Measurements from ENCODE around the gene PRR3. TPM values are rescaled to one million over a fixed set of nuclear protein-coding genes. Genes with fewer than 3 reads are reported as not detected.

PRR3 gene
- total and polyA plus RNA-seq, 5 donors from 2014 or later: 4.9 to 12.0 (median 8.0) TPM

GRCh38 chr6:30565772-30566171, 8.7 kb downstream of the PRR3 start:
- Histone ChIP-seq H3K36me3 (ENCODE audit: control insufficient read depth, insufficient read depth, low read length) (peaks cover 13% of the 10 kb centered on the region), H3K9me3 (ENCODE audit: control insufficient read depth in 2 of 2, low read length in 2 of 2) (no peaks in the 10 kb centered on the region), H3K4me1 (ENCODE audit: control insufficient read depth, insufficient read depth, low read length, poor library complexity, severe bottlenecking) (peaks cover 5% of the 10 kb centered on the region), H3K27me3 (ENCODE audit: control insufficient read depth, insufficient read depth, low read length) (no peaks in the 10 kb centered on the region), H3K27ac (ENCODE audit: insufficient read depth, low read length, poor library complexity, severe bottlenecking) (no peak overlapping the region), H3K4me3 (ENCODE audit: low read depth, low read length) (no peak overlapping the region)
- Mint-ChIP-seq H3K4me1 (peaks cover 8 to 38% (median 19%) of the 10 kb centered on the region in 4 donors), H3K4me3 (peak overlapping the region in 2 of 4 donors; percentile 48 to 75), H3K27ac (peak overlapping the region in 1 of 3 donors; percentile 46), H3K36me3 (peaks cover 13% of the 10 kb centered on the region), H3K9me3 (no peaks in the 10 kb centered on the region), H3K27me3 (peaks cover 2% of the 10 kb centered on the region)
- DNase-seq (no peak), ATAC-seq (ENCODE audit: low read depth in 2 of 2) (no peak)

GRCh38 chr6:30568245-30568644, 11.2 kb downstream of the PRR3 start:
- peaks cover 10% of the 10 kb centered on the region for H3K27me3 Mint-ChIP-seq
- peaks cover 20 to 55% (median 37%) of the 10 kb centered on the region in 4 donors for H3K4me1 Mint-ChIP-seq
- DNase-seq (no peak), ATAC-seq (ENCODE audit: low read depth in 2 of 2) (no peak)
- Histone ChIP-seq H3K9me3 (ENCODE audit: control insufficient read depth in 2 of 2, low read length in 2 of 2) (no peaks in the 10 kb centered on the region), H3K4me1 (ENCODE audit: control insufficient read depth, insufficient read depth, low read length, poor library complexity, severe bottlenecking) (peaks cover 24% of the 10 kb centered on the region), H3K27ac (ENCODE audit: insufficient read depth, low read length, poor library complexity, severe bottlenecking) (no peak overlapping the region), H3K4me3 (ENCODE audit: low read depth, low read length) (no peak overlapping the region), H3K27me3 (ENCODE audit: control insufficient read depth, insufficient read depth, low read length) (no peaks in the 10 kb centered on the region), H3K36me3 (ENCODE audit: control insufficient read depth, insufficient read depth, low read length) (peaks cover under 1% of the 10 kb centered on the region)
- H3K27ac Mint-ChIP-seq: peak overlapping the region in 1 of 3 donors; percentile 59
- peak overlapping the region in 1 of 4 donors; percentile 7 for H3K4me3 Mint-ChIP-seq
- H3K9me3 Mint-ChIP-seq: no peaks in the 10 kb centered on the region
- peaks cover under 1% of the 10 kb centered on the region for H3K36me3 Mint-ChIP-seq

DNA sequence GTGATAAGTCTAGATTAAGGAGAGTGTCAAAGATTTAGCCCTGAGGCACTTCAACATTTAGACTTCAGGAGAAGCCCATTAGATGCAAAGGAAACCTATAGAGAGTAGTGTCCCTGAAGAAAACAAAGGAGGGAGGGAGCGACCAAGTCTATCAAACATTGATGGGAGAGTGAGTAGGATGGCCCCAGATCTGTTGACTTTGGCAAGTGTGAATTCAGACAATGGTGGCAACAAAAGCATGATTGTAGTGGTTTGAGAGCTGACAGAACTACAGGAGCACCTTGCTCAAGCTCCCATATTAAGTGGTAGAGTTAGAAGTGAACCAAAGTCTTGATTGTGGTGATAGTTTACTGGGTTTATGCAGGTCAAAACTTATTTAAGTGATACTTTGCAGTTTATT, 13.2 kb downstream of the PRR3 start:
- ATAC-seq (ENCODE audit: low read depth in 2 of 2) (no peak), DNase-seq (no peak)
- H3K4me3 Mint-ChIP-seq: peak overlapping the region; percentile 92 to 99 (median 98)

DNA sequence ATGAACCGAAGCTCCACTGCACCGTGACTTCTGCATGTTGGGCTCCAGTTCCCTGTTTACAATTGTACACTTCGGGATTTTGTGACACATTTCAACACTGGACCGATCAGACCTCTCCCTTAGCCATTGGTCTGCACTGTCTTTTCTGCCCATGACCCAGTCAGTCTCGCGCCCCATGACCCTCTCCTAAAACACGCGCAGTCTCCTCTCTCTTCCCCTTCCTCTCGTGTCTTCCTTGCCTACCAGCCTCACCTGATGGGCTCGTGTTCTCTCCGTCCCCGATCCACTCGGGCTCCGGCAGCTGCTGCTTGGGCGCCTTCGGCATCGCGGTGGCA, 13.6 kb downstream of the PRR3 start:
- peak overlapping the region; percentile 92 for H3K4me3 ChIP-seq (ENCODE audit: low read depth, low read length)
- peak; percentile 3 to 6 for ATAC-seq (ENCODE audit: low read depth in 2 of 2)
- H3K9me3 ChIP-seq (ENCODE audit: control insufficient read depth in 2 of 2, low read length in 2 of 2): no peaks in the 10 kb centered on the region
- H3K27me3 ChIP-seq (ENCODE audit: control insufficient read depth, insufficient read depth, low read length): no peaks in the 10 kb centered on the region
- no peak for DNase-seq
- H3K36me3 ChIP-seq (ENCODE audit: control insufficient read depth, insufficient read depth, low read length): peaks cover 2% of the 10 kb centered on the region
- peak overlapping the region; percentile 92 to 99 (median 98) for H3K4me3 Mint-ChIP-seq
- no peaks in the 10 kb centered on the region for H3K36me3 Mint-ChIP-seq
- H3K4me1 ChIP-seq (ENCODE audit: control insufficient read depth, insufficient read depth, low read length, poor library complexity, severe bottlenecking): peaks cover 41% of the 10 kb centered on the region
- peak overlapping the region; percentile 96 to 100 (median 100) for H3K27ac Mint-ChIP-seq
- H3K9me3 Mint-ChIP-seq: no peaks in the 10 kb centered on the region
- peaks cover 10% of the 10 kb centered on the region for H3K27me3 Mint-ChIP-seq
- peak overlapping the region; percentile 95 for H3K27ac ChIP-seq (ENCODE audit: insufficient read depth, low read length, poor library complexity, severe bottlenecking)
- peaks cover 24 to 65% (median 52%) of the 10 kb centered on the region in 4 donors for H3K4me1 Mint-ChIP-seq

More for the DNA sequence above, 13.2 kb downstream of the PRR3 start:
- Histone ChIP-seq H3K4me1 (ENCODE audit: control insufficient read depth, insufficient read depth, low read length, poor library complexity, severe bottlenecking) (peaks cover 41% of the 10 kb centered on the region), H3K4me3 (ENCODE audit: low read depth, low read length) (peak overlapping the region; percentile 92), H3K36me3 (ENCODE audit: control insufficient read depth, insufficient read depth, low read length) (peaks cover 2% of the 10 kb centered on the region), H3K27me3 (ENCODE audit: control insufficient read depth, insufficient read depth, low read length) (no peaks in the 10 kb centered on the region), H3K27ac (ENCODE audit: insufficient read depth, low read length, poor library complexity, severe bottlenecking) (peak overlapping the region; percentile 95), H3K9me3 (ENCODE audit: control insufficient read depth in 2 of 2, low read length in 2 of 2) (no peaks in the 10 kb centered on the region)
- Mint-ChIP-seq H3K36me3 (no peaks in the 10 kb centered on the region), H3K27me3 (peaks cover 10% of the 10 kb centered on the region), H3K27ac (peak overlapping the region; percentile 96 to 100 (median 100)), H3K4me1 (peaks cover 24 to 67% (median 52%) of the 10 kb centered on the region in 4 donors), H3K9me3 (no peaks in the 10 kb centered on the region)

DNA sequence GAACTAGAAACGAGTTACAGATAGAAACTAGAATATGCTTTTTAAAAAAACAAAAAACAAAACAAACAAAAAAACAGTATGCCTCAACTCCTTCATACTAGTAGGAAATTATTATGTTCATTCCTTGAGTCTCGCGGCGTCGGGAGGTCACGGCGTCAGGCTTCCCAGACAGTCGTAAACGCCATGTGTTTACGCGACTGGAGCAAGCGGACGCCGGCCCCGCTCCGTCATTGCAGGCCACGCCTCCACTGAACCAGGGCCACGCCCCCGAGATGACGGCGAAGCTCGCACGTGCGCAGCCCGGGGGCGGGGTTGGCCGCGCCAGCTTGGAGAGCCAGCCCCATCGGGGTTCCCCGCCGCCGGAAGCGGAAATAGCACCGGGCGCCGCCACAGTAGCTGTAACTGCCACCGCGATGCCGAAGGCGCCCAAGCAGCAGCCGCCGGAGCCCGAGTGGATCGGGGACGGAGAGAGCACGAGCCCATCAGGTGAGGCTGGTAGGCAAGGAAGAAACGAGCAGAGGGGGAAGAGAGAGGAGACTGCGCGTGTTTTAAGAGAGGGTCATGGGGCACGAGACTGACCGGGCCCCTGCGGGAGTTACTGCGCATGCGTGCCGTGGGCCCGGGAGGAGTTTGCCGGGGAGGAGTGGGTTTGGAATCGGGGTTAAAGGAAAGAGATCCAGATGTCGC, 14.1 kb downstream of the PRR3 start, which contains the start of gene ABCF1:
Gene ABCF1 (plus strand): TSS at position 368 of the 687 bp plus-strand sequence. CDS start 46 bp downstream, at position 414.
- Mint-ChIP-seq H3K36me3 (no peaks in the 10 kb centered on the region), H3K4me1 (peaks cover 24 to 62% (median 51%) of the 10 kb centered on the region in 4 donors), H3K27me3 (peaks cover 10% of the 10 kb centered on the region), H3K27ac (peak within 1 kb of the TSS; percentile 96 to 100 (median 100)), H3K9me3 (no peaks in the 10 kb centered on the region), H3K4me3 (peak within 1 kb of the TSS; percentile 92 to 99 (median 98))
- peak within 1 kb of the TSS; percentile 94 for H3K4me3 ChIP-seq (ENCODE audit: low read depth, low read length)
- peak; percentile 98 to 99 (median 99) for DNase-seq
- H3K4me1 ChIP-seq (ENCODE audit: control insufficient read depth, insufficient read depth, low read length, poor library complexity, severe bottlenecking): peaks cover 41% of the 10 kb centered on the region
- no peaks in the 10 kb centered on the region for H3K27me3 ChIP-seq (ENCODE audit: control insufficient read depth, insufficient read depth, low read length)
- H3K9me3 ChIP-seq (ENCODE audit: control insufficient read depth in 2 of 2, low read length in 2 of 2): no peaks in the 10 kb centered on the region
- peak within 1 kb of the TSS; percentile 95 for H3K27ac ChIP-seq (ENCODE audit: insufficient read depth, low read length, poor library complexity, severe bottlenecking)
- peaks cover 2% of the 10 kb centered on the region for H3K36me3 ChIP-seq (ENCODE audit: control insufficient read depth, insufficient read depth, low read length)
- ATAC-seq (ENCODE audit: low read depth in 2 of 2): peak; percentile 96

- no peaks in the 10 kb centered on the region for H3K27me3 ChIP-seq (ENCODE audit: control insufficient read depth, insufficient read depth, low read length)
- H3K27me3 Mint-ChIP-seq: peaks cover 10% of the 10 kb centered on the region
- peaks cover 41% of the 10 kb centered on the region for H3K4me1 ChIP-seq (ENCODE audit: control insufficient read depth, insufficient read depth, low read length, poor library complexity, severe bottlenecking)
- no peaks in the 10 kb centered on the region for H3K9me3 ChIP-seq (ENCODE audit: control insufficient read depth in 2 of 2, low read length in 2 of 2)
- peaks cover 3% of the 10 kb centered on the region for H3K36me3 ChIP-seq (ENCODE audit: control insufficient read depth, insufficient read depth, low read length)
- peak overlapping the region; percentile 94 for H3K4me3 ChIP-seq (ENCODE audit: low read depth, low read length)
- H3K4me3 Mint-ChIP-seq: peak overlapping the region; percentile 92 to 99 (median 98)
- no peaks in the 10 kb centered on the region for H3K9me3 Mint-ChIP-seq
- DNase-seq: peak in 1 of 3 donors; percentile 17
- no peak for ATAC-seq (ENCODE audit: low read depth in 2 of 2)
- H3K4me1 Mint-ChIP-seq: peaks cover 27 to 63% (median 53%) of the 10 kb centered on the region in 4 donors
- peak overlapping the region; percentile 96 to 100 (median 100) for H3K27ac Mint-ChIP-seq
- no peaks in the 10 kb centered on the region for H3K36me3 Mint-ChIP-seq
- peak overlapping the region; percentile 95 for H3K27ac ChIP-seq (ENCODE audit: insufficient read depth, low read length, poor library complexity, severe bottlenecking)
Observed at GRCh38 chr6:30571762-30572082, 14.6 kb downstream of the PRR3 start.

- peak overlapping the region; percentile 92 to 99 (median 98) for H3K4me3 Mint-ChIP-seq
- Histone ChIP-seq H3K36me3 (ENCODE audit: control insufficient read depth, insufficient read depth, low read length) (peaks cover 7% of the 10 kb centered on the region), H3K27ac (ENCODE audit: insufficient read depth, low read length, poor library complexity, severe bottlenecking) (peak overlapping the region; percentile 95), H3K4me3 (ENCODE audit: low read depth, low read length) (peak overlapping the region; percentile 94), H3K9me3 (ENCODE audit: control insufficient read depth in 2 of 2, low read length in 2 of 2) (no peaks in the 10 kb centered on the region), H3K27me3 (ENCODE audit: control insufficient read depth, insufficient read depth, low read length) (no peaks in the 10 kb centered on the region), H3K4me1 (ENCODE audit: control insufficient read depth, insufficient read depth, low read length, poor library complexity, severe bottlenecking) (peaks cover 41% of the 10 kb centered on the region)
- ATAC-seq (ENCODE audit: low read depth in 2 of 2) (no peak), DNase-seq (no peak)
- H3K27ac Mint-ChIP-seq: peak overlapping the region; percentile 11 to 100 (median 100)
- H3K27me3 Mint-ChIP-seq: peaks cover 10% of the 10 kb centered on the region
- H3K9me3 Mint-ChIP-seq: no peaks in the 10 kb centered on the region
- H3K36me3 Mint-ChIP-seq: peaks cover 3% of the 10 kb centered on the region
- H3K4me1 Mint-ChIP-seq: peaks cover 31 to 65% (median 53%) of the 10 kb centered on the region in 4 donors
Observed at GRCh38 chr6:30572148-30572547, 15.1 kb downstream of the PRR3 start.

Measured in CD4-positive, CD25-positive, alpha-beta regulatory T cell (primary cell).